NCI-H82 treated with DMSO at 0.1 percent for 48 hours (cell line): ENCODE measurements around the gene ZIM2.
"Not testable (repeated sequence)": the region's sequence is repeated elsewhere in the genome, so short reads cannot be mapped to it uniquely, and the experiment has no call there.

ENCODE experiments used
- DNase-seq: peaks from one replicate; lab custom pipeline; 2025; ENCODE audit not compliant: unreplicated experiment; lab: John Stamatoyannopoulos, UW

Gene ZIM2

GRCh38 chr19:56840451-56841192 lies at the start of gene ZIM2, which contains the start of gene PEG3:
ZIM2 (minus strand) TSS chr19:56840726; CDS start chr19:56824277, 16,449 bp downstream.
PEG3 (minus strand) TSS chr19:56840726; CDS start chr19:56824655, 16,071 bp downstream.
- DNase-seq = no peak

- DNase-seq = no peak
Observed at GRCh38 chr19:56885173-56885985, 44.9 kb upstream of the ZIM2 start.

GRCh38 chr19:56884441-56884840 lies 43.9 kb upstream of the ZIM2 start:
- no peak for DNase-seq

GRCh38 chr19:56880592-56881190 lies 40.2 kb upstream of the ZIM2 start:
- DNase-seq = no peak

- no peak for DNase-seq
Observed at GRCh38 chr19:56877069-56877715, 36.7 kb upstream of the ZIM2 start.

GRCh38 chr19:56875717-56876116 lies 35.2 kb upstream of the ZIM2 start:
- DNase-seq = no peak

- DNase-seq = no peak
Observed at GRCh38 chr19:56874530-56874929, 34.0 kb upstream of the ZIM2 start.

- no peak for DNase-seq
Observed at GRCh38 chr19:56873493-56873892, 33.0 kb upstream of the ZIM2 start.

- no peak for DNase-seq
Observed at GRCh38 chr19:56869886-56870285, 29.4 kb upstream of the ZIM2 start.

GRCh38 chr19:56868446-56868845 lies 27.9 kb upstream of the ZIM2 start:
- no peak for DNase-seq

GRCh38 chr19:56866538-56866937 lies 26.0 kb upstream of the ZIM2 start:
- DNase-seq = no peak

- DNase-seq = no peak
Observed at GRCh38 chr19:56864443-56865125, 24.1 kb upstream of the ZIM2 start.

GRCh38 chr19:56862741-56863140 lies 22.2 kb upstream of the ZIM2 start:
- no peak for DNase-seq

- DNase-seq = not testable (repeated sequence)
Observed at GRCh38 chr19:56860409-56860808, 19.9 kb upstream of the ZIM2 start.

GRCh38 chr19:56858026-56858425 lies 17.5 kb upstream of the ZIM2 start:
- no peak for DNase-seq

GRCh38 chr19:56856822-56857221 lies 16.3 kb upstream of the ZIM2 start:
- DNase-seq = no peak

- not testable (repeated sequence) for DNase-seq
Observed at GRCh38 chr19:56852361-56852760, 11.8 kb upstream of the ZIM2 start.

- DNase-seq = no peak
Observed at GRCh38 chr19:56848166-56848565, 7.6 kb upstream of the ZIM2 start.

- no peak for DNase-seq
Observed at GRCh38 chr19:56842412-56842811, 1.9 kb upstream of the ZIM2 start.

- DNase-seq = no peak
Observed at GRCh38 chr19:56841193-56841543, 642 bp upstream of the ZIM2 start.
